ENCODE results near the gene RNPC3. TPM values are rescaled to one million over a fixed set of nuclear protein-coding genes. Genes with fewer than 3 reads are reported as not detected.

RNPC3 gene
- polyA plus RNA-seq, 3 donors = 8.0 to 29.6 (median 9.1) TPM

GRCh38 chr1:103489935-103490334, 35.6 kb upstream of the RNPC3 start:
- Mint-ChIP-seq H3K4me3 (no peak overlapping the region), H3K4me1 (no peaks in the 10 kb centered on the region)
- TF ChIP-seq, protein P1, sequence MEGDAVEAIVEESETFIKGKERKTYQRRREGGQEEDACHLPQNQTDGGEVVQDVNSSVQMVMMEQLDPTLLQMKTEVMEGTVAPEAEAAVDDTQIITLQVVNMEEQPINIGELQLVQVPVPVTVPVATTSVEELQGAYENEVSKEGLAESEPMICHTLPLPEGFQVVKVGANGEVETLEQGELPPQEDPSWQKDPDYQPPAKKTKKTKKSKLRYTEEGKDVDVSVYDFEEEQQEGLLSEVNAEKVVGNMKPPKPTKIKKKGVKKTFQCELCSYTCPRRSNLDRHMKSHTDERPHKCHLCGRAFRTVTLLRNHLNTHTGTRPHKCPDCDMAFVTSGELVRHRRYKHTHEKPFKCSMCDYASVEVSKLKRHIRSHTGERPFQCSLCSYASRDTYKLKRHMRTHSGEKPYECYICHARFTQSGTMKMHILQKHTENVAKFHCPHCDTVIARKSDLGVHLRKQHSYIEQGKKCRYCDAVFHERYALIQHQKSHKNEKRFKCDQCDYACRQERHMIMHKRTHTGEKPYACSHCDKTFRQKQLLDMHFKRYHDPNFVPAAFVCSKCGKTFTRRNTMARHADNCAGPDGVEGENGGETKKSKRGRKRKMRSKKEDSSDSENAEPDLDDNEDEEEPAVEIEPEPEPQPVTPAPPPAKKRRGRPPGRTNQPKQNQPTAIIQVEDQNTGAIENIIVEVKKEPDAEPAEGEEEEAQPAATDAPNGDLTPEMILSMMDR (IDR thresholded peaks at IDR 0.05) = no peak

DNA sequence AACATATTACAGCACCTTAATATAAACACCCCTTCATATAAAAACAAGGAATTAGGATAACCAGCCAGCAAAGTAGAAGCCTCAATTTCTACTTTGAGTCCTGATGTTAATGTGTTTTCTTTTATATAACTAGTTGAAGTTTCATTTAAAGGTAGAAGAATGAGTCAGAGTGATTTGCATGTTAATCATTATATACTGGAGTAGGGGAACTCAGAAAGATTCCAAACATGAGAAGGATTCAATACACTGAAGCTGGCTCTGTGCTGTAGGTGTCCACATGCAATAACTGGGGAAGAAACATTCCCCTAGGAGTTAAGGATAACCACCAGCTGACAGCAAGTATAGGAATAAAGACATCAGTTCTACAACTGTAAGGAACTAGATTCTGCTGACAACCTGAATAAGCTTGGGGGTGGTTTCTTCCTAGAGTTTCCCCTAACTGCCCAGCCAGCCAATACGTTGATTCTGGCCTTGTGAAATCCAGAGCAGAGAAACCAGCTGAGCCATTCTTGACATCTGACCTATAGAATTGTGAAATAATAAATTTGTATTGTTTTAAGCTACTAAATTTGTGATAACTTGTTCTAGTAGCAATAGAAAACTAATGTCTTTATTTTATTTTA, 33.4 kb upstream of the RNPC3 start:
- Histone ChIP-seq H3K4me1 (ENCODE audit: control insufficient read depth in 1 of 2, insufficient read depth in 2 of 2, low read length in 2 of 2) (no peaks in the 10 kb centered on the region), H3K36me3 (replicated peaks in 1 of 2; ENCODE audit: control insufficient read depth in 1 of 2, insufficient read depth in 2 of 2, low read length in 2 of 2) (no peaks in the 10 kb centered on the region), H2AFZ (ENCODE audit: insufficient read depth, low read depth, low read length, poor library complexity, severe bottlenecking) (no peak overlapping the region), H3K27me3 (ENCODE audit: control insufficient read depth in 2 of 2, insufficient read depth in 2 of 2, low read length in 2 of 2) (no peaks in the 10 kb centered on the region), H4K20me1 (ENCODE audit: insufficient read depth, low read length) (no peaks in the 10 kb centered on the region), H3K9me3 (replicated peaks in 1 of 2; ENCODE audit: control insufficient read depth in 1 of 2, insufficient read depth in 1 of 2, low read length in 2 of 2) (no peaks in the 10 kb centered on the region), H3K4me2 (replicated peaks; ENCODE audit: extremely low read depth, low read length, poor library complexity, severe bottlenecking) (no peak overlapping the region), H3K4me3 (replicated peaks in 1 of 3; ENCODE audit: low read depth in 2 of 3, low read length in 3 of 3) (no peak overlapping the region), H3K27ac (ENCODE audit: low read depth in 1 of 2, low read length in 2 of 2) (no peak overlapping the region), H3K79me2 (ENCODE audit: insufficient read depth, low read length) (no peaks in the 10 kb centered on the region), H3K9ac (ENCODE audit: insufficient read depth, low read length, poor library complexity, severe bottlenecking) (no peak overlapping the region)
- intact Hi-C loops (cut with micrococcal nuclease) = no loop called here
- DNase-seq = no peak
- H3K9me3 Mint-ChIP-seq = peaks cover 0 to 9% (median 0%) of the 10 kb centered on the region in 7 donors
- no peak overlapping the region for H3K27ac Mint-ChIP-seq
- no peaks in the 10 kb centered on the region for H3K36me3 Mint-ChIP-seq
- peaks cover 0 to 3% (median 0%) of the 10 kb centered on the region in 3 donors for H3K27me3 Mint-ChIP-seq (ENCODE audit: low read depth in 3 of 3)
- TF ChIP-seq, protein P1 (IDR thresholded peaks at IDR 0.05) = no peak
- WGBS (ENCODE audit: insufficient coverage) = no CpG with 5 or more reads among the region's 1 CpG
- no peak overlapping the region for H3K4me3 Mint-ChIP-seq
- H3K4me1 Mint-ChIP-seq = no peaks in the 10 kb centered on the region

More at GRCh38 chr1:103489935-103490334, 35.6 kb upstream of the RNPC3 start:
- peaks cover 0 to 8% (median 0%) of the 10 kb centered on the region in 7 donors for H3K9me3 Mint-ChIP-seq
- Histone ChIP-seq H3K27me3 (ENCODE audit: control insufficient read depth in 2 of 2, insufficient read depth in 2 of 2, low read length in 2 of 2) (no peaks in the 10 kb centered on the region), H3K4me2 (replicated peaks; ENCODE audit: extremely low read depth, low read length, poor library complexity, severe bottlenecking) (no peak overlapping the region), H2AFZ (ENCODE audit: insufficient read depth, low read depth, low read length, poor library complexity, severe bottlenecking) (no peak overlapping the region), H3K9ac (ENCODE audit: insufficient read depth, low read length, poor library complexity, severe bottlenecking) (no peak overlapping the region), H3K4me3 (replicated peaks in 1 of 3; ENCODE audit: low read depth in 2 of 3, low read length in 3 of 3) (no peak overlapping the region), H3K27ac (ENCODE audit: low read depth in 1 of 2, low read length in 2 of 2) (no peak overlapping the region), H3K36me3 (replicated peaks in 1 of 2; ENCODE audit: control insufficient read depth in 1 of 2, insufficient read depth in 2 of 2, low read length in 2 of 2) (no peaks in the 10 kb centered on the region), H3K9me3 (replicated peaks in 1 of 2; ENCODE audit: control insufficient read depth in 1 of 2, insufficient read depth in 1 of 2, low read length in 2 of 2) (no peaks in the 10 kb centered on the region), H3K4me1 (ENCODE audit: control insufficient read depth in 1 of 2, insufficient read depth in 2 of 2, low read length in 2 of 2) (no peaks in the 10 kb centered on the region), H3K79me2 (ENCODE audit: insufficient read depth, low read length) (no peaks in the 10 kb centered on the region), H4K20me1 (ENCODE audit: insufficient read depth, low read length) (no peaks in the 10 kb centered on the region)
- no peak overlapping the region for H3K27ac Mint-ChIP-seq
- intact Hi-C loops (cut with micrococcal nuclease) = no loop called here
- no peak for DNase-seq
- peaks cover 0 to 3% (median 0%) of the 10 kb centered on the region in 3 donors for H3K27me3 Mint-ChIP-seq (ENCODE audit: low read depth in 3 of 3)
- no peaks in the 10 kb centered on the region for H3K36me3 Mint-ChIP-seq
